GM19452 (cell line): ENCODE results near the gene COPS7A.
"Not testable (repeated sequence)": the region's sequence is repeated elsewhere in the genome, so short reads cannot be mapped to it uniquely, and the experiment has no call there.

ENCODE experiments used
- ATAC-seq: cut with Tn5 transposase; IDR thresholded peaks from one replicate; pipeline ENCODE4 v1.9.1; 2021; ENCODE audit not compliant: unreplicated experiment

The COPS7A gene

GRCh38 chr12:6701078-6701768, 22.6 kb upstream of the COPS7A start:
- no peak for ATAC-seq

- no peak for ATAC-seq
Measured at GRCh38 chr12:6703631-6704030, 20.2 kb upstream of the COPS7A start.

- not testable (repeated sequence) for ATAC-seq
Measured at GRCh38 chr12:6708351-6708750, 15.5 kb upstream of the COPS7A start.

- ATAC-seq = no peak
Measured at GRCh38 chr12:6708960-6709394, 14.9 kb upstream of the COPS7A start.

GRCh38 chr12:6716031-6716873, 7.6 kb upstream of the COPS7A start:
- ATAC-seq = not testable (repeated sequence)

- ATAC-seq = no peak
Measured at GRCh38 chr12:6716874-6717437, 6.9 kb upstream of the COPS7A start.

GRCh38 chr12:6722863-6723262, 983 bp upstream of the COPS7A start:
- ATAC-seq = no peak

GRCh38 chr12:6724409-6724797, 557 bp downstream of the COPS7A start:
- ATAC-seq = peak; percentile 28

- ATAC-seq = no peak
Measured at GRCh38 chr12:6725350-6725749, 1.5 kb downstream of the COPS7A start.

GRCh38 chr12:6729186-6729585, 5.3 kb downstream of the COPS7A start:
- ATAC-seq = no peak

GRCh38 chr12:6730169-6730568, 6.3 kb downstream of the COPS7A start:
- ATAC-seq = no peak

- ATAC-seq = no peak
Measured at GRCh38 chr12:6734506-6735387, 10.9 kb downstream of the COPS7A start.

GRCh38 chr12:6735448-6736191, 11.8 kb downstream of the COPS7A start:
- no peak for ATAC-seq

- no peak for ATAC-seq
Measured at GRCh38 chr12:6736754-6737153, 12.9 kb downstream of the COPS7A start.

- ATAC-seq = not testable (repeated sequence)
Measured at GRCh38 chr12:6742080-6742479, 18.2 kb downstream of the COPS7A start.

- ATAC-seq = no peak
Measured at GRCh38 chr12:6742834-6743233, 19.0 kb downstream of the COPS7A start.

- not testable (repeated sequence) for ATAC-seq
Measured at GRCh38 chr12:6743300-6743699, 19.5 kb downstream of the COPS7A start.

GRCh38 chr12:6745741-6746525, 22.1 kb downstream of the COPS7A start:
- ATAC-seq = no peak

GRCh38 chr12:6747216-6747615, 23.4 kb downstream of the COPS7A start:
- no peak for ATAC-seq
